Common myeloid progenitor, CD34-positive (primary cell): ENCODE results near the gene RSPH1.
A peak's percentile ranks its signal among the peaks of the same experiment; 100 is the strongest.

Experiments
- CTCF ChIA-PET: fragments of 350-600 bp; sonication (Branson Sonifier 250); formaldehyde crosslinking; loops from one replicate; lab custom pipeline; 2021; ENCODE audit warnings: antibody characterized with exemption; lab: Charles Lee
- POLR2A ChIA-PET: fragments of 350-600 bp; sonication (Branson Sonifier 250); formaldehyde crosslinking; loops from one replicate; lab custom pipeline; 2021; ENCODE audit warnings: antibody characterized with exemption; lab: Charles Lee
- DNase-seq, 3 donors: peaks; one replicate each; pipeline versions ENCODE4 v3.0.0 to v3.0.0-alpha.2; 2013
- H3K27ac ChIP-seq, 2 experiments: 1 replicate in 1 of 2; 2 replicates in 1 of 2; pipeline ENCODE4 v1.7.0; 2013; ENCODE audit warnings: inconsistent platforms in 2 of 2, low read length in 2 of 2, mild to moderate bottlenecking in 2 of 2, low read depth in 1 of 2, moderate library complexity in 1 of 2; ENCODE audit not compliant: severe bottlenecking in 2 of 2, insufficient read depth in 1 of 2, poor library complexity in 1 of 2
- H3K27me3 ChIP-seq, 5 experiments: replicated peaks in 2 of 5; 1 replicate in 3 of 5; 2 replicates in 2 of 5; pipeline versions ENCODE4 v1.6.1 to v1.7.0; 2013; ENCODE audit warnings: low read length in 4 of 5, mild to moderate bottlenecking in 2 of 5, moderate library complexity in 2 of 5, inconsistent platforms in 1 of 5; ENCODE audit not compliant: insufficient read depth in 5 of 5, control insufficient read depth in 4 of 5
- H3K36me3 ChIP-seq, 4 experiments: 1 replicate in 2 of 4; 2 replicates in 2 of 4; pipeline versions ENCODE4 v1.6.1 to v1.7.0; 2013; ENCODE audit warnings: low read length in 3 of 4, control low read depth in 1 of 4, mild to moderate bottlenecking in 1 of 4; ENCODE audit not compliant: control insufficient read depth in 4 of 4, insufficient read depth in 4 of 4
- H3K4me1 ChIP-seq, 4 experiments: 1 replicate in 3 of 4; 2 replicates in 1 of 4; pipeline versions ENCODE4 v1.6.1 to v1.7.1; 2013; ENCODE audit warnings: low read length in 3 of 4, mild to moderate bottlenecking in 3 of 4, control low read depth in 1 of 4, inconsistent platforms in 1 of 4, moderate library complexity in 1 of 4; ENCODE audit not compliant: control insufficient read depth in 4 of 4, insufficient read depth in 4 of 4; ENCODE audit errors: control extremely low read depth in 1 of 4
- H3K4me3 ChIP-seq, 7 experiments: 1 replicate in 4 of 7; 2 replicates in 3 of 7; pipeline versions ENCODE4 v1.5.1 to v1.7.0; 2013; ENCODE audit warnings: mild to moderate bottlenecking in 7 of 7, low read length in 6 of 7, moderate library complexity in 6 of 7, inconsistent platforms in 2 of 7, low read depth in 2 of 7, control low read depth in 1 of 7; ENCODE audit not compliant: insufficient read depth in 4 of 7, control insufficient read depth in 1 of 7; ENCODE audit errors: extremely low read depth in 1 of 7
- H3K9me3 ChIP-seq, 5 experiments: 1 replicate in 4 of 5; 2 replicates in 1 of 5; pipeline versions ENCODE4 v1.6.1 to v1.7.1; 2013; ENCODE audit warnings: low read length in 4 of 5, mild to moderate bottlenecking in 2 of 5, inconsistent platforms in 1 of 5, low read depth in 1 of 5, moderate library complexity in 1 of 5; ENCODE audit not compliant: control insufficient read depth in 4 of 5, insufficient read depth in 2 of 5; ENCODE audit errors: control extremely low read depth in 1 of 5
- WGBS: methylation state at CpG from one replicate; pipeline ENCODE4 v1.1.5; 2013; ENCODE audit not compliant: insufficient coverage; 5-methylcytosine and 5-hydroxymethylcytosine counted together

RSPH1 gene

GRCh38 chr21:42492201-42492600 lies 3.8 kb downstream of the RSPH1 start:
- Histone ChIP-seq H3K9me3 (no peaks in the 10 kb centered on the region), H3K4me1 (peaks cover 16 to 68% (median 37%) of the 10 kb centered on the region in 4 experiments), H3K27me3 (no peaks in the 10 kb centered on the region), H3K36me3 (no peaks in the 10 kb centered on the region), H3K27ac (peak overlapping the region in 1 of 2 experiments; percentile 55), H3K4me3 (peak overlapping the region in 1 of 7 experiments; percentile 40)
- 0% methylated on average over 5 of the region's 8 CpGs for WGBS
- ChIA-PET POLR2A (no interaction called here), CTCF (interaction anchor here (1.3 to 2.2 kb wide), 4 partner anchors 18 to 45 kb away, joined by 5 to 12 read pairs (median 7); no protein-coding TSS in a partner anchor)
- peak in 2 of 3 donors; percentile 40 to 54 for DNase-seq

DNA sequence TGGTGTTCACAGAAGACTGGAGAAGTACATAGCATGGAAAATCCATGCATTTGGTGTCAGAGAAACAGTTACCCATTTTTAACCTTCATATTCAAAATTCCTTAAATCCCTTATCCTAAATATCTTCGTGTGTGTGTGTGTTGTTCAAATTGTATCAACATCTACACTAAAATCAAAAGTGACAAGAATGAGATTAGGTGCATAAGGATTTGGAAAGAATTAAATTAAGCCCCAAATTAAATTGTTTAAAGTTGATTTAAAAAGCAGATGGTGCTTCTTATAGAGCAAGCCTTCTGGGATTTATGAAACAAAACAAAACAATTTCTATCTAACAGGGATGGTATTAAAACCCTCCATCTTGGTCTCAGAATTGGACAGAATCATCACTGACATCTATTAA lies 4.7 kb downstream of the RSPH1 start:
- Histone ChIP-seq H3K4me3 (no peak overlapping the region), H3K36me3 (no peaks in the 10 kb centered on the region), H3K27me3 (no peaks in the 10 kb centered on the region), H3K27ac (no peak overlapping the region), H3K4me1 (peaks cover 16 to 68% (median 39%) of the 10 kb centered on the region in 4 experiments), H3K9me3 (no peaks in the 10 kb centered on the region)
- no peak for DNase-seq
- no CpG with 5 or more reads among the region's 1 CpG for WGBS
- CTCF ChIA-PET, result interaction anchor here (2.4 kb wide), 1 partner anchor 23 kb away, joined by 12 read pairs; no protein-coding TSS in a partner anchor
- POLR2A ChIA-PET, result no interaction called here

- ChIA-PET CTCF (interaction anchor here (1.1 to 2.4 kb wide), 2 partner anchors 22 to 23 kb away, joined by 4 to 12 read pairs; no protein-coding TSS in a partner anchor), POLR2A (no interaction called here)
- H3K9me3 ChIP-seq, result no peaks in the 10 kb centered on the region
- H3K27me3 ChIP-seq, result no peaks in the 10 kb centered on the region
- no peak for DNase-seq
- H3K36me3 ChIP-seq, result no peaks in the 10 kb centered on the region
- no peak overlapping the region for H3K4me3 ChIP-seq
- H3K4me1 ChIP-seq, result peaks cover 21 to 71% (median 41%) of the 10 kb centered on the region in 4 experiments
- no peak overlapping the region for H3K27ac ChIP-seq
Measured at GRCh38 chr21:42490720-42491119, 5.3 kb downstream of the RSPH1 start.

DNA sequence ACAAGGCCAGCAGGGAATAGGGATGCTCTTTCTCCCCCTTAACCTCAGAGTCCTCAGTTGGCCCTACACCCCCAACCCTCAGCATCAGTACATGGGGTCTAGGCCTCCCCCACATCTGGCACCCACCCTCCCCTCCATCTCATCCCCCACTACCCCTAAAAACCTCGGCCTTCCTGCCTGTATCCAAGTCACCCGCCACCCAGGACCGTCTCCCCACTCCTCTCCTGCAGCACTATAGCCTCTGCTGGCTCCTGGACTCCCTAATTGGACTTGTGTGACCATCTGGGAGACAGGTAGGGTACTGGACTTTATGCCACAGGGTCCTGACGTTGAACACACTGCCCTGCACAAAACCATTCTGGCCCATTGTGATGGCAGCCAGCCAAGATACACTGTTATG lies 6.0 kb downstream of the RSPH1 start:
- no peaks in the 10 kb centered on the region for H3K36me3 ChIP-seq
- 100% methylated on average over 2 of the region's 4 CpGs for WGBS
- no peak overlapping the region for H3K4me3 ChIP-seq
- CTCF ChIA-PET, result interaction anchor here (1.1 to 2.4 kb wide), 2 partner anchors 22 kb away, joined by 4 to 12 read pairs; no protein-coding TSS in a partner anchor
- peaks cover 19 to 71% (median 42%) of the 10 kb centered on the region in 4 experiments for H3K4me1 ChIP-seq
- POLR2A ChIA-PET, result no interaction called here
- DNase-seq, result no peak
- H3K27ac ChIP-seq, result no peak overlapping the region
- H3K27me3 ChIP-seq, result no peaks in the 10 kb centered on the region
- no peaks in the 10 kb centered on the region for H3K9me3 ChIP-seq

DNA sequence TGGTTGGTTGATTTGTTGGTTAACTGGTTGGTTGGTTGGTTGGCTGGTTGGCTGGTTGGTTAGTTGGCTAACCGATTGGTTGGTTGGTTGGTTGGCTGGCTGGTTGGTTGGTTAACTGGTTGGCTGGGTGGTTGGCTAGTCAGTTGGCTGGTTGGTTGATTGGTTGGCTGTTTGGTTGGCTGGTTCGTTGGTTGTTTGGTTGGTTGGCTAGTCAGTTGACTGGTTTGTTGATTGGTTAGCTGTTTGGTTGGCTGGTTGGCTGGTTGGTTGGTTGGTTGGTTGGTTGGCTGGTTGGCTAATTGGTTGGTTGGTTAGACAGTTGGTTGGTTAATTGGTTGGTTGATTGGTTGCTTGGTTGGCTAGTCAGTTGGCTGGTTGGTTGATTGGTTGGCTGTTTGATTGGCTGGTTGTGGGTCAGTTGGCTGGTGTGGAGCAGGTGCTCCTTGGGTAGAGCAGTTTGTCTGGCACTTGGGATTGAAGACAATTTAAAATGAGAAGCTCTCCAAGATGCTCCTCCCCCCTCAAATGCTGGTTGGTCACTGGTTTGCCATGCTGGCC lies 6.9 kb downstream of the RSPH1 start:
- WGBS, result no CpG with 5 or more reads among the region's 2 CpGs
- Histone ChIP-seq H3K4me3 (no peak overlapping the region), H3K36me3 (no peaks in the 10 kb centered on the region), H3K4me1 (peaks cover 26 to 80% (median 44%) of the 10 kb centered on the region in 4 experiments), H3K27ac (no peak overlapping the region), H3K27me3 (no peaks in the 10 kb centered on the region), H3K9me3 (no peaks in the 10 kb centered on the region)
- DNase-seq, result no peak
- CTCF ChIA-PET, result interaction anchor here (2.4 to 2.5 kb wide), 2 partner anchors 21 to 25 kb away, joined by 12 read pairs; no protein-coding TSS in a partner anchor
- POLR2A ChIA-PET, result no interaction called here

DNA sequence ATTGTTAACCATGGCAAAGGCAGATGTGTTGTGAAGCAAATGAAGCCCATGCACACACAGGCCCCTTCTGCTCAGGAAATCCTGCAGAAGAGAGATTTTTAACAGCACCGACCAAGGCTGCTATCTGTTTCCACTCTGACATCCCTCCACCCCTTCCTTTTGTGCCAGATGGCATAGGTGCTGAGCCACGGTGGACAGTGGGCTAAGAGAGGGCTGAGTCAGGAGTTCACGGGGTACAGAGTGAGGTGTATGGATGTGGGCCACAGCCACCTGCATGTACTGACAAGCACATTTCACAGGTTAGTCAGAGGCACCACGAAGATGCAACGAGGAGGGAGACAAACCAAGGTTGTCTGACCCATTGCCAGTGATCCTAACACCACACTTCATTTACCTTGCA lies 9.5 kb downstream of the RSPH1 start:
- Histone ChIP-seq H3K4me3 (no peak overlapping the region), H3K27me3 (no peaks in the 10 kb centered on the region), H3K27ac (peak overlapping the region; percentile 1 to 56), H3K36me3 (no peaks in the 10 kb centered on the region), H3K4me1 (peaks cover 14 to 67% (median 35%) of the 10 kb centered on the region in 4 experiments), H3K9me3 (no peaks in the 10 kb centered on the region)
- peak; percentile 63 to 98 (median 96) for DNase-seq
- WGBS, result 0% methylated on average over 3 of the region's 5 CpGs
- ChIA-PET CTCF (interaction anchor here (1.0 to 2.5 kb wide), 6 partner anchors 9 to 22 kb away, joined by 3 to 12 read pairs (median 4); partner anchors contain the start of gene RSPH1), POLR2A (no interaction called here)

DNA sequence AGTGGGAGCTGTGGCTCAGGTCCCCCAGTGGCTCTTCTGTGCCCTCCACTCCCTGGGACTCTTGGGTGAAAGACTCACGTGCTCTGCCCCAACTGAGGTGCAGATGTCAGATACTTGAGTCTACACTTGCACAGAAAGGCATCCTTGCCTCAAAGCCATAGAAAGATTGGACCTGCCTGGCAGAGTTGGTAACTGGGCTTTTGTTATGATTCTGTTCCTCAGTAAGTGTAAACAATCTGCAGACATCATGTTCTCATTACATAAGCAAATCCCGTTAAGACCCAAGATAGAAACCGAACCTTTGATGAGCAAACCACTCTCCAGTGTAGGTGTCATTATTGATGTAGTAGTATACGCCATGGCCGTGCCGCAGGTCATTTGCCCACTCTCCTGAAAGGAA lies 10.0 kb downstream of the RSPH1 start:
- ChIA-PET POLR2A (interaction anchor here (0.6 kb wide), 1 partner anchor 590 kb away, joined by 3 read pairs; no protein-coding TSS in a partner anchor), CTCF (interaction anchor here (1.0 to 2.1 kb wide), 8 partner anchors 8 to 31 kb away, joined by 3 to 13 read pairs (median 4); partner anchors contain the start of genes RSPH1 and SLC37A1)
- H3K4me3 ChIP-seq, result peak overlapping the region in 2 of 7 experiments; percentile 6 to 24
- no peaks in the 10 kb centered on the region for H3K36me3 ChIP-seq
- 82% methylated on average over 1 of the region's 6 CpGs for WGBS
- peaks cover 14 to 62% (median 35%) of the 10 kb centered on the region in 4 experiments for H3K4me1 ChIP-seq
- no peaks in the 10 kb centered on the region for H3K9me3 ChIP-seq
- peak overlapping the region; percentile 56 to 64 for H3K27ac ChIP-seq
- DNase-seq, result peak in 1 of 3 donors; percentile 65
- no peaks in the 10 kb centered on the region for H3K27me3 ChIP-seq
